ENCODE measurements around the gene MTAP. TPM values are rescaled to one million over a fixed set of nuclear protein-coding genes. Genes with fewer than 3 reads are reported as not detected.

Gene MTAP
- total RNA-seq, 1 experiment from 2014 or later, result not detected

GRCh38 chr9:21803649-21804048, 1.2 kb downstream of the MTAP start:
- Mint-ChIP-seq H3K36me3 (ENCODE audit: insufficient read depth, unreplicated experiment) (no peaks in the 10 kb centered on the region), H3K4me1 (ENCODE audit: insufficient read depth, unreplicated experiment) (no peaks in the 10 kb centered on the region), H3K27me3 (ENCODE audit: insufficient read depth, unreplicated experiment) (no peaks in the 10 kb centered on the region), H3K9me3 (ENCODE audit: unreplicated experiment) (no peaks in the 10 kb centered on the region), H3K4me3 (ENCODE audit: unreplicated experiment) (no peak overlapping the region), H3K27ac (ENCODE audit: low read depth, unreplicated experiment) (no peak overlapping the region)
- CTCF ChIA-PET, result no interaction called here
- intact Hi-C loops (cut with micrococcal nuclease), result no loop called here
- DNase-seq (ENCODE audit: unreplicated experiment), result no peak
- POLR2A ChIA-PET, result no interaction called here
- TF ChIP-seq CTCF (IDR thresholded peaks at IDR 0.05; ENCODE audit: unreplicated experiment), result no peak
- BruUV-seq (replicated peaks), result no TSS peak

- H3K9me3 Mint-ChIP-seq (ENCODE audit: unreplicated experiment), result no peaks in the 10 kb centered on the region
- POLR2A ChIA-PET, result no interaction called here
- intact Hi-C loops (cut with micrococcal nuclease), result no loop called here
Observed at GRCh38 chr9:21804331-21804730, 1.9 kb downstream of the MTAP start.

GRCh38 chr9:21804791-21805190, 2.4 kb downstream of the MTAP start:
- DNase-seq (ENCODE audit: unreplicated experiment), result no peak
- Mint-ChIP-seq H3K4me1 (ENCODE audit: insufficient read depth, unreplicated experiment) (no peaks in the 10 kb centered on the region), H3K27ac (ENCODE audit: low read depth, unreplicated experiment) (no peak overlapping the region), H3K4me3 (ENCODE audit: unreplicated experiment) (no peak overlapping the region), H3K9me3 (ENCODE audit: unreplicated experiment) (no peaks in the 10 kb centered on the region), H3K36me3 (ENCODE audit: insufficient read depth, unreplicated experiment) (no peaks in the 10 kb centered on the region), H3K27me3 (ENCODE audit: insufficient read depth, unreplicated experiment) (no peaks in the 10 kb centered on the region)
- ChIA-PET CTCF (no interaction called here), POLR2A (no interaction called here)
- TF ChIP-seq CTCF (IDR thresholded peaks at IDR 0.05; ENCODE audit: unreplicated experiment), result no peak
- intact Hi-C loops (cut with micrococcal nuclease), result no loop called here
- BruUV-seq (replicated peaks), result no TSS peak

More at GRCh38 chr9:21804331-21804730, 1.9 kb downstream of the MTAP start:
- BruUV-seq (replicated peaks), result no TSS peak
- H3K4me3 Mint-ChIP-seq (ENCODE audit: unreplicated experiment), result no peak overlapping the region
- H3K36me3 Mint-ChIP-seq (ENCODE audit: insufficient read depth, unreplicated experiment), result no peaks in the 10 kb centered on the region
- H3K4me1 Mint-ChIP-seq (ENCODE audit: insufficient read depth, unreplicated experiment), result no peaks in the 10 kb centered on the region
- CTCF ChIA-PET, result no interaction called here
- no peak for TF ChIP-seq CTCF (IDR thresholded peaks at IDR 0.05; ENCODE audit: unreplicated experiment)
- no peak overlapping the region for H3K27ac Mint-ChIP-seq (ENCODE audit: low read depth, unreplicated experiment)
- H3K27me3 Mint-ChIP-seq (ENCODE audit: insufficient read depth, unreplicated experiment), result no peaks in the 10 kb centered on the region
- DNase-seq (ENCODE audit: unreplicated experiment), result no peak

- Mint-ChIP-seq H3K27ac (ENCODE audit: low read depth, unreplicated experiment) (no peak overlapping the region), H3K4me1 (ENCODE audit: insufficient read depth, unreplicated experiment) (no peaks in the 10 kb centered on the region), H3K9me3 (ENCODE audit: unreplicated experiment) (no peaks in the 10 kb centered on the region), H3K27me3 (ENCODE audit: insufficient read depth, unreplicated experiment) (no peaks in the 10 kb centered on the region), H3K4me3 (ENCODE audit: unreplicated experiment) (no peak overlapping the region), H3K36me3 (ENCODE audit: insufficient read depth, unreplicated experiment) (no peaks in the 10 kb centered on the region)
- intact Hi-C loops (cut with micrococcal nuclease), result no loop called here
- DNase-seq (ENCODE audit: unreplicated experiment), result no peak
- TF ChIP-seq CTCF (IDR thresholded peaks at IDR 0.05; ENCODE audit: unreplicated experiment), result no peak
- POLR2A ChIA-PET, result no interaction called here
- no TSS peak for BruUV-seq (replicated peaks)
- CTCF ChIA-PET, result no interaction called here
Observed at GRCh38 chr9:21806644-21807043, 4.2 kb downstream of the MTAP start.

Measured in MCF 10A (cell line).